MV-4-11 (cell line): ENCODE measurements around the gene JOSD2.
"Not testable (repeated sequence)": the region's sequence is repeated elsewhere in the genome, so short reads cannot be mapped to it uniquely, and the experiment has no call there.

Experiments
- DNase-seq: peaks from one replicate; lab custom pipeline; 2025; lab: John Stamatoyannopoulos, UW

Gene JOSD2

DNA sequence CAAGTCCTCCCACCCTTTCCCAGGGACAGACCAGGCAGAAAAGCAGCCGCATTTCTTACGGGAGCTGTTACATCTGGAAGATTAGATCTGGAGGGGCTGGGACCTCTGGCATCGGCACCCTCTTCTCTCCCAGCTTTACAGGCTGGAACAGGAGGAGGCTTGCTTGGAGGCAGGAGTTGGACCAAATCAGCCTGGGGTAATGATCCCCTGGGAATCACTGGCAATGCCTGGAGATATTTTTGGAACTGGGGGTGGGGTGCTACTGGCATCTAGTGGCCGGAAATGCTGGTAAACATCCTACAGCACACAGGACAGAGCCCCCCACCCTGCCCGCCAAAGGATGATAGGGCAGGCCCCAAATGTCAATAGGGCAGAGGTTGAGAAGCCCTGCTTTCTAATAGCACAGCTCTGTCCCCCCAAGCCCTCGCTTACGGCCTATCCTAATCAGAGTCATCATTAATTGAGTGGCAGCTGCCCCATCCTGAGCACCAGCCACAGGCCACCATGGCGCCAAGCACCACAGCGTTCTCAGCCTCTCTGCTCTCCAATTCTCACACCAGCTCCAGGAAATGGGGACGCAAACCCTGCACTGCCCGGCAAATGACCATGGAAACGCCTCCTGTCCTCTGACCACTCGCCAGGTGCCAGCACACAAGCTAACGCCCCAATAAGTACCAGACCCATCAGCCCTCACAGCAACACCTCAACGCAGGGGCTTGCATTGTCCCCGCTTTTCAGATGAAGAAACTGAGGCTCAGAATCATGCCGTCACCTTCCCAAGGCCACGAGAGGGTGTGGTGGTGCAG is 36.6 kb upstream of the JOSD2 start:
- no peak for DNase-seq

DNA sequence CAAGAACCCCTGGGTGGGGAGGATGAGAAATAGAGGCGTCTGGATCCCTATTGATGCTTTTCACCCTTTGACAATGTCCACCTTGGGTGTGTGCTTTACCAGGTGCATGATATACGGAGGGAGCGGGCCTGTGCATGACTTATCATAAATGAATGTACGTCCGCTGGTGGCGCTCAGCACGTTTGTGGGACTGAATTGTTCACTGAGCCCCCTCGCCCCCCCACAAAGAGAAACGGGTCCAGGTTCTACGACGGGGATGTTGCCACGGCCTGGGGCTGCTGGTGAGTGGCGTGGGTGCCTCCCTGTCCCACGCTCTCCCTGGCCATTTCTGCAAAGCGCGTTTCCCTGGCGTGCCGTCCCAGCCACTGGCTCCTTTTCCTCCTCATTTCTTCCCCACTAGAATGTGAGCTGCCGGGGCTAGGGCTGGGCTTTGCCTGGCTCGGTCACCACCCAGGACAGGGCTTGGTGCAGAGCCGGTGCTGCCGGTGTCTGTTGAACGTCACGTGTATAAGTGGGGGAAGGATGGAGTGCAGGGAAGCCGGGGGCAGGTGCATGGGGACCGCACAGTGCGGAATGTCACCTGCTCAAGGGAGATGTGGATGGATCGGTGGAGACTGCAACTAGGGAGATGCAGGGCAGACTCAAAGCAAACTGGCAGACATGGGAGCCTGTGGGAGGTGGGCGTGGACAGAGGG is 35.7 kb upstream of the JOSD2 start:
- no peak for DNase-seq

- no peak for DNase-seq
Observed at GRCh38 chr19:50542943-50543342, 32.0 kb upstream of the JOSD2 start.

GRCh38 chr19:50537769-50538230 is 26.8 kb upstream of the JOSD2 start:
- DNase-seq = peak; percentile 79

- no peak for DNase-seq
Observed at GRCh38 chr19:50537306-50537685, 26.3 kb upstream of the JOSD2 start.

GRCh38 chr19:50536662-50537305 is 25.8 kb upstream of the JOSD2 start:
- DNase-seq = no peak

DNA sequence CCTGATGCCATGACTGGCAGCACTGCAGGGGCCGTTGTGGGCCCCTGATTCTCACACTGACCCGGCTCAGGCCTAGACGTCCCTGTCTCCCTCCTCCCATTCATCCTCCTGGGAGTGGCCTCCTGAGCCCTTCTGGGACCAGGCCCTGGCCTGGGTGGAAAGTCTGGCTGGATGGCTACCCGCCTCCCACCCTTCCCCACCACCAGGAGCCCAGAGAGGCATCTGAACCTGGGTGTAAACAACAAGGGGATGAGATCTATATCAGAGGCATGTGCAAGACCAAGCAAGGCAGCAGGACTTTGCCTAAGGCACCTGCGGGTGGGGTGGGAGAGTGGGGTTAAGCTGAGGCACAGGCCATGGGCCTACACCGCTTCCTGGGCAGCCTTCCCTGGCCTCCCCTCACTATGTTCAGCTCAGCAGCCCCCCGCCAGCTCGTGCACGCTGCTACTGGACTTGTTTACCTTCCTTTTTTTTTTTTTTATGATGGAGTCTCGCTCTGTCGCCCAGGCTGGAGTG is 24.7 kb upstream of the JOSD2 start:
- no peak for DNase-seq

DNA sequence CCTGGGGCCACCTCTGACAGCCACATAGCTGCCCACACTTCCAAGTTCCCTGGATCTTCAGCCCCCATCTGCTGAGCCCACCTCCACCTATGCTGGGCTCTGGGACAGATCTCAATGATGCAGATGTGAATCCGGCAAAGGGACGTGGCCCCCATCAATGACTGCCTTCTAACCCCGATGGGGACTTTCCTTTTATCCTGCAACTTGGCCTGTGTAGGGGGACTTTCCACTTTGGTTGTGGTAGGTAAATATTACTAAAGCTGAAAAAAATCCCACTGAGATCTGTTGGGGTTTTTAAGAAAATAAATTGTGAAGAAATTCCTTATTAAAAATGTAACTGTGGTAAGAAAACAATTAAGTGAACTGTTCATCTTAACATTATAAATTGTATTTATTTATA is 23.5 kb upstream of the JOSD2 start:
- no peak for DNase-seq

DNA sequence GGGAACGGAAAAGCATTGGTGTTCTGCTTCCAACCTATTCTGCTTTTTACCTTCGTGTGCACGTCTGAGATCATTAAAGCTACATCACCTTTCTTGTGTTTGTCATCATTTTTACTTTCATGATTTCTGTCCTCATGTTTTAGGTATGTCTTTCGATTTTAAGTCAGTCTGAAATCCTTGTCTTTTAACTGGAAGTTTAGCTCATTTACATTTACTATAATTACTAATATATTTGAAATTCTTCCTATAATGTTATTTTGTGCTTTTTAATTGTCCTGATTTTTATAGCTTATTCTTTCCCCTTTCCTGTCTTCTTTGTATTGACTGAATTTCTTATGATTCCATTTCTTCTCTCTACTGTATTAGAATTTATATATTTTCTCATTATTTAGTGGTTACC is 22.0 kb upstream of the JOSD2 start:
- DNase-seq = no peak

DNA sequence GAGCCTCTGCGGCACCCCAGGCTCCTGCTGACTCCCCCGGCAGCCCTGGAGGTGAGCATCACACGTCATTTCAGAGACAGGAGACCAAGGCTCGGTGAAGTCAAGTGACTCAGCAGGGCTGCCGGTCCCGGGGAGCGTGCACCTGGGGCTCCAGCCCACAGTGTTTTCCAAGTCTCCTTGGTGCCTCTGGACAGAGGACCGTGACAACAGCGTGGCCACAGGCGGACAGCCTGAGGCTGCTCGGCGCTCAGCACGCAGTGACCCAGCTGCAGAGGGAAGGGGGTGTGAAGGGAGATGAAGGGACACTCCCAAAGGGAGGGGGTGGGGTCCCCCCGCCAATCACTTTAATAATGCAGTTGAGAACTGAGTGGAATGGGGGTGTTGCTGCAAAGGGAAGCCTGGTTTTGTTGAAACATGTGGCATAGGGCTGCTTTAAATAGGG is 20.2 kb upstream of the JOSD2 start:
- DNase-seq = no peak

- not testable (repeated sequence) for DNase-seq
Observed at GRCh38 chr19:50528052-50528451, 17.1 kb upstream of the JOSD2 start.

DNA sequence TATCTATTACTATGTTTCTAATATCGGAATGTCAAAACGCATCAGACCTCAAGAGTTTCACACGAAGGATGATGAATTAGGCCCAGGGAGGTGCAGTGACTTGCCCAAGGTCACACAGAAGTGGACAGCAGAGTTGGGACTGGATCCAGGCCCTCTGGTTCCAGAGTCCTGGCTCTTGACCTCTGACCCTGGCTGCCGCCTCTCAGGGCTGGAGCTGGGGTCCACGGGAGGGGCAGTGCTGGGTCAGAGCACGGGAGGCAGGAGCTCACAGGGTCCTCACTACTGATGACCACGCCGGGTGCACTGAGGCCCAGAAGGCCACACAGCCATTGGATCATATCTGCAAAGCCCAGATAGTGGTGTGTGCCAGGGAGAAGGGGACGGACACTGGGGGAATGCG is 11.9 kb upstream of the JOSD2 start:
- DNase-seq = no peak

DNA sequence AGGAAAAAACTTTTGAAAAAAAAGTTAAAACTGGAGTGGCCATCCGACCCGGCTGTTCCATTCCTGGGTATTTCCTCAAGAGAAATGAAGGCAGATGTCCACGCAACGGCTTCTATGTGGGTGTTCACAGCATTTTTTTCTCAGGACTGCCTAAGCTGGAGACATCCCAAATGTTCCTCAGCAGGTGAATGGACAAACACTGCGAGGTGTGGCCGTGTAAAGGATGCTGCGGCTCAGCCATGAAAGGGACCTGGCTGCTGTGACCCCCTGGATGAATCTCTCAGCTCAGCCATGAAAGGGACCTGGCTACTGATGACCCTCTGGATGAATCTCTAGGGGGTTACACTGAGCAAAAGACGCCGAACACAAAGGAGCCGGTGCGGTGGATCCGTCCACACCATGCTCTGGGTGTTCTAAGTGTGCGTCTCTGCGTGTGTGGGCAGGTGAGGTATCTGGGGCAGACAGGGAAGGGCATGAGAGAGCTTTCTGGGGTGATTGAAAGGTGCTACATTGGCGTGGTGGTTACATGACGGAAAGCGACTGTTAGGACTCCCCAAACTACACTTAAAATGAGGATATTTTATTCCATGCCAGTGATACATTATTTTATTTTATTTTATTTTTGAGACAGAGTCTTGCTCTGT is 10.0 kb upstream of the JOSD2 start:
- no peak for DNase-seq

DNA sequence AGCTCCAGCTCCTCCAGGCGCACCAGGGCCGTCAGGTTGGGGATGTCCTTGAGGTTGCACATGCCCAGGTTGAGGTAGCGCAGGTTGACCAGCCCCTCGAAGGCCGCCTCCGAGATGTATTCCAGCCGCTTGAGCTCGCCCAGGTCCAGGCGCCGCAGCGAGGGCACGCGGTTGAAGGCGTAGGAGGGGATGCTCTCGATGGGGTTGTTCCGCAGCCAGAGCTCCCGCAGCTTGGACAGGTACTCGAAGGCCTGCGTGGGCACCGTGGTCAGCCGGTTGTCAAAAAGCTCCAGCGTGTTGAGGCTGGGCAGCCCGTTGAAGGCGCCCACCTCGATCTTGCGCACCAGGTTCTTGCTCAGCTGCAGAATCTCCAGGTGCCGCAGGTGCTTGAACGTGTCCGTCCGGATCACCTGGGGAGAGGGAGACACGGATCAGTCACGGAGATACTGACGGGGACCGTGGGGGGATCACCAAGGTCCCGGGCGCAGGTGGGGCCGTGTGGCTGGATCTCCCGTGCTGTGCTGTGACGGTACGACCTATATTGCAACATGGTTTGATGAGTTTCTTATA is 8.1 kb upstream of the JOSD2 start:
- no peak for DNase-seq

GRCh38 chr19:50518091-50519005 is 7.4 kb upstream of the JOSD2 start:
- no peak for DNase-seq

DNA sequence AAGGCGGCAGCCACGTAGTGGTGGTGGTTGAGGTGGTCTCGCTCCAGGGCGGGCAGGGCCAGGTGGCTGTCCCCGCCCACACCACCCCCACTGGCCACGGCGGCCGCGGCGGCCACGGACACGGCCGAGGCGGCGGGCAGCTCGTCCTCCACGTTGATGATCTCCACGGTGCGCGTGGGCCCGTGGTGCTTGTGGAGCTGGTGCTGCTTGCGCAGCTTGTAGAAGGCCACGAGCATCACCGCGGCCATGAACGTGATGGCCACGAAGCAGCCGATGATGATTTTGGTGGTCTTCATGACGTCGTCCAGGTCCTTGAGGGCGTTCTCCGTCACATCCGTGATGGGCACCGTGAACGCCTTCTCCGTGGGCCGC is 6.7 kb upstream of the JOSD2 start:
- no peak for DNase-seq

GRCh38 chr19:50516964-50517703 is 6.1 kb upstream of the JOSD2 start:
- no peak for DNase-seq

GRCh38 chr19:50516456-50516855 is 5.5 kb upstream of the JOSD2 start:
- DNase-seq = no peak

GRCh38 chr19:50515168-50515561 is 4.2 kb upstream of the JOSD2 start:
- DNase-seq = no peak
